Measurements from ENCODE around the gene WARS2. TPM values are rescaled to one million over a fixed set of nuclear protein-coding genes. Genes with fewer than 3 reads are reported as not detected.

The WARS2 gene
- total and polyA plus RNA-seq, 2 of the 8 experiments (the other 6 are each of a cell fraction or from before 2014, with no cell fraction given), result 4.3 to 12.9 TPM

- TF ChIP-seq CTCF (IDR thresholded peaks at IDR 0.05; ENCODE audit: control extremely low read depth in 1 of 3, insufficient read depth in 1 of 3, low read depth in 1 of 3, low read length in 3 of 3) (no peak), SUZ12 (IDR thresholded peaks at IDR 0.05; ENCODE audit: low read length) (peak; percentile 71; the same call in 1 of the 2 replicates), EP300 (IDR thresholded peaks at IDR 0.05; ENCODE audit: borderline replicate concordance in 1 of 2, low read depth in 2 of 2, low read length in 2 of 2) (no peak), JUND (IDR thresholded peaks at IDR 0.05; ENCODE audit: low read length) (no peak), RNF2 (IDR thresholded peaks at IDR 0.05; ENCODE audit: borderline replicate concordance, low read depth, low read length, missing control alignments, poor library complexity, severe bottlenecking) (peak; percentile 22), RBBP5 (IDR thresholded peaks at IDR 0.05; ENCODE audit: borderline replicate concordance, low read depth, low read length) (no peak), RAD21 (IDR thresholded peaks at IDR 0.05 in 1 of 2, conservative IDR thresholded peaks at IDR 0.05 in 1 of 2; ENCODE audit: low read depth in 2 of 2, low read length in 2 of 2) (no peak), HDAC6 (IDR thresholded peaks at IDR 0.05; ENCODE audit: low read depth, low read length) (no peak), MAX (IDR thresholded peaks at IDR 0.05) (no peak), EZH2 (IDR thresholded peaks at IDR 0.05; ENCODE audit: low read depth, low read length, severe bottlenecking) (peak; percentile 75)
Measured at GRCh38 chr1:119002028-119002686, 138.3 kb downstream of the WARS2 start (continued).

Data from H1 (cell line).